NB4 (cell line): ENCODE data around the gene BCL2.

Experiments
- CTCF ChIP-seq: IDR thresholded peaks from one replicate; pipeline ENCODE4 v1.5.1; 2012; ENCODE audit warnings: low read depth, low read length
- MAX ChIP-seq: IDR thresholded peaks from 2 replicates; pipeline ENCODE4 v1.6.1; 2011; ENCODE audit warnings: low read depth, low read length
- POLR2A ChIP-seq: IDR thresholded peaks from 2 replicates; pipeline ENCODE4 v1.6.1; 2011; ENCODE audit warnings: mild to moderate bottlenecking; ENCODE audit not compliant: insufficient read length; ENCODE audit errors: extremely low read depth

GRCh38 chr18:63147973-63148372 is 171.6 kb downstream of the BCL2 start:
- no peak for TF ChIP-seq POLR2A
- TF ChIP-seq CTCF, result no peak
- TF ChIP-seq MAX, result no peak
